Measurements from ENCODE around the gene SPDL1.
"Not testable (repeated sequence)": the region's sequence is repeated elsewhere in the genome, so short reads cannot be mapped to it uniquely, and the experiment has no call there.

Gene SPDL1

DNA sequence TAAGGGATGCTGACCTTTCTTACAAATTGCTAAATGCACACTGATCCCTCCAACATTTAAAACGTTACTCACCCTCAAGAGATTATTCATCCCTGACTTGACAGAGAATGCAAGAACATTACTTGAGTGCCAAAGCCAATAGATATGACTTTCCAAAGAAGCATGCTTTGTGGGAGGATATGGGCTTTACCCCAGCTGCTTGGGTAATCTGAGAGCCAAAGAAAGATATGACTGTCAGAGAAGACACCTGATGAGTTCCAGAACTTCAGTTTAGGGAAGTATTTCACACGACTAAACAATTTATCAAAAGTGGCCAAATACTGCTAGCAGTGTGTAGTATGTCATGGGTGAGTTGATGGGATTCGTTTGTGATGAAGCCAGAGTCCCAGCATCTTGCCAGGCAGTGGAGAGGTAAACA lies 7.4 kb upstream of the SPDL1 start:
- no peak for DNase-seq

DNA sequence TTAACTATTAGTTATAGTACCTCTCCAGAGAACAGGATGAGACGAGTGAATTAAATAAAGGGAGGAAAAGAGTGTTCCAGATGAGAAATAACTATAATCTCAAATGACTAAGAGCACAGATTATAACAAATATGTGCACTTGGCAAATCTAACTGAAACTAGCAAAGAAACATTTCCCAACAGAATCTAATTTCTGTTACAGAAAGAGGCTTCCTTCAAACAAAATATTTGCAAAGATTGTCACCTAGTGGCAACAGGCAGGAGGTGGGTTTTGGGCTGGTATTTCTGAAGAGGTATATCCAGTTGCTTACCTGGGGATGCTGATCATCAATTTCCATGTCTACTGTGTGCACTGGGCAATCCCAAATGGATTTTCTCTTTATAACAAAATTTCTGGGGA lies 5.6 kb upstream of the SPDL1 start:
- no peak for DNase-seq

DNA sequence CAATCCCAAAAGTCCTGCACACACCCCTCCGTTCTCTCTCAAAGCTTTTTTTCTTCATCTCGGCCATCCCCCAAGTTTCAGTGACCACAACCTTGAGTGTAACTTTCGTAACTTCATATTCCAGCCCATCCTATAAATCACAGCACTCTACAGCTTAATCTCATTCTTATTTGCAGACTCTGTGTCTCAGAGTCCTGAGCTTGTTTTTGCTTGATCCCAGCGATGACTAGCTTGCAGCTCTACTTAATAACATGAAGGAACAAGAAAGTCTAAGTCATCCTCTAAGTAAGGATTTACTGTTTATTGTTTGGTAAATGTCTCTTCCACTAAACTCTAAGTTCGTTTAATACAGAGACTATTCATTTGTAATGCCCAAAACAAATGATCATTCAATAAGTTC lies 2.6 kb upstream of the SPDL1 start:
- DNase-seq: no peak

DNA sequence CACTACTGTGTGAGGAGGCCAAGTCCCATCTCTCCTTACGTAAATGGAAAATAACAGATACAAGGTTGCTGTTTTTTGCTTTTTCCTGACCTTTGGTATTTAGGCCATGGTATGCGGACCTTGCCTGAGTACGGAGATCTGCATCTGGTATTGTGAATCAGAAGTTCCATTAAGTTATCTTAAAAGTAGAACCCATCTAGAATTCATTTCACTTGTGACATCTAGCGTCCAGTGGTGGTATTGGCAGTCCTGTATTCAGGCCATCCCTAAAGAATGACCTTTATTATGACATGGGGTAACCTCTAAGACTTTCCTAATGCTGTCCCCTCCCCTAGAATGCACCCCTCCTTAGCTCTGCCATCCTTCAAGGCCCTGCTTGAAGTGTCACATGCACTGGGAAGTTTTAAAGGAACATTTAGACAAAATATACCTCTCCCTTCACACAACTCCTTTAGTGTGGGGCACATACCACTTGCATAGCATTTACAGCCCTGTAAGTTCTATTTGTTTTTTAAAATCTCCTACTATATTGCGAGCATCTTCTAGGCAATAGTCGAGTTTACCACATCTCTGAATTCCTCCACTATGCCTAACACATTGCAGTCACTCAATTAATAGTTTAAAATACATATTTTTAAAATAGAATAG lies 1.9 kb upstream of the SPDL1 start:
- peak; percentile 61 to 63 for DNase-seq

DNA sequence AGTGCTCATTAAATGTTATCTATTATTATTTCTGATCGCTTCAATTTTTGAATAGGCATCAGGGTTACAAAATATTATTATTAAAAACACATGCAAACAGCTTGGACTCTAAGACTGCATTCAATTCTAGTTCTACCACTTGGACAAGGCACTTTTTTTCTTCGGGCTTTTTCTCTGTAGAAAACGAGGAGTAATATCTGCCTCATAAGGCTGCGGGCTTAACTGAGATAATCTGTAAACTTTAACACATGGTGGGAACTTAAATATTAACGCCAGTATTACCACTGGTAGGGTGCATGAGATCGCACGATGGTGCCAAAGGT lies 511 bp upstream of the SPDL1 start:
- DNase-seq: no peak

DNA sequence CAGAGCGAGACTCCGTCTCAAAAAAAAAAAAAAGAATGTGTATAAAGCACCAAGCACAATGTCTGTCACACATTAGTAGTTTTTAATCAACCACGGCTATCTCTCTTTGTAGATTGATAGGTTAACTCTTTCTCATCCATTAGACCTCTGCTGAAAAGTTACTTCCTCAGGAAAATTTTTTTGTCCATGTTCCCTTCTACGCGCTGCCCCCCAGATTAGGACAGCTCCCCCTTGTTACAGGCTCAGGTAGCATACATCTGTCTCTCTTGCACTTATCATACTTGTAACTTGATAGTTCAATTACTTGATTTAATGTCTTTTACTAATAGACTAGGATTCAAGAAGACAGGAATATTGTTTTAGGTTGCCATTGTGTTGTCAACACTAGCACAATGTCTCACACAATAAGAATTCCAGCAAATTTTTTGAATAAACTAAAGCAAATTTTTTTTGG lies 1.5 kb downstream of the SPDL1 start:
- no peak for DNase-seq

DNA sequence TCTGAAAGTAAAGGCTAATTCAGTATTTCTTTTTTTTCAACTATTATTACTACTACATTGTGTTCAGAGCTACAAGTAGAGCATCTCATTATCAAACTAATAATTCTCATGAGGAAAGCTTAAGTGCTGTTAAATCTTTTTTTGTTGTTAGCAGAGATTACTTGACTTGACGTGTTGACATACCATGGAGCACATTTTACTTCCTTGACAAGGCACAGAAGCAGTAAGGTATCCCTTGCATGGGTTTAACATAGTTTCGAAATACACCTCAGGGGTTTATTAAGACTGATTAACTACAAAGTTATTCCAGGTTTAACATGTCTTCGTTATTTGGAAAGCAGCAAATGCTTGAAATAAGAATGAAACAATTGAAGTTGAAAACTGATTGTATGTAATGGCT lies 7.0 kb downstream of the SPDL1 start:
- DNase-seq: no peak

DNA sequence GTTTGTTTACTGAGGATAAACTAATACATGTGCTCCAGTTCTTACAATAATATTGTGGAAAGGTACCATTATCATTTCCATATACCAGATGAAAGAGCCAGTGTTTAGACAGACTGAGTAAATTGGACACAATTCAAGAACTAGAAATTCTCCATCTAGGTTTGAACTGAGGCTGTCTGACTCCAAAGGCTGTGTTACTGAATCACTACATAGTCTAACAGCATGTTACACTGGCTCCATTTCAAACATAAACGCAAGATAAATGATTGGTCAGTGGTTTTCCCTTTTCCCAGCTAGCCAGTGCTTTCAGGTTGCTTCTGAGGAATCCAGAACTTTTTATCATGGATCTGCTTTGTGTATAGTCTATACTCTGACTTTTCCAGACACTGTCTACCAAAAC lies 8.1 kb downstream of the SPDL1 start:
- no peak for DNase-seq

DNA sequence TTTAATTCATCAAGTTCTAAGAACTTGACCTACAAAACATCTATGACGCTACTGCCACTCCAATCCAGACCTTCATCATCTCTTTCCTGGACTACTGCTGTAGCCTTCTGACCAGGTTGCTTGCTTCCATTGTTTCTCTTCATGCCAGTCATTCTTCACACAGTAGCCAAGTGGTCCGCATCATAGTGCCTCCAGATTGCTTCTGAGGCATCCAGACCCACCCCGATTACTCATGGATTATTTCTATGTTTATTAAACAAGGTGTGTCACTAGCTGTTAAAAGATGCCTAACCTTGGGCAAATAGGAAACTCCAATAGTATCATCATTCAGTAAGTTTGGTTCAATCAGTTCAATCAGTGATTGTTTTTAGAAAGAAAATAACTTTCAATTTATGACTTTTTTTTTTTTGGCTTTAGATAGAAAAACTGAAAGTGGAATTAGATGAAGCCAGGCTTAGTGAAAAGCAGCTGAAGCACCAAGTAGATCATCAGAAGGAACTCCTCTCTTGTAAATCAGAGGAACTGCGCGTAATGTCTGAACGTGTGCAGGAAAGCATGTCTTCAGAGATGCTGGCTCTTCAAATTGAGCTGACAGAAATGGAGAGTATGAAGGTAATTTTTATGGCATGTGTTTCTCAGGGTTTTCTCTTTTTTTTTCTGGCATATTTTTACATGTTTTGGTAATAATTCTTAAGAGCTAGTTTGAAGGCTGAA lies 9.5 kb downstream of the SPDL1 start:
- DNase-seq: no peak

DNA sequence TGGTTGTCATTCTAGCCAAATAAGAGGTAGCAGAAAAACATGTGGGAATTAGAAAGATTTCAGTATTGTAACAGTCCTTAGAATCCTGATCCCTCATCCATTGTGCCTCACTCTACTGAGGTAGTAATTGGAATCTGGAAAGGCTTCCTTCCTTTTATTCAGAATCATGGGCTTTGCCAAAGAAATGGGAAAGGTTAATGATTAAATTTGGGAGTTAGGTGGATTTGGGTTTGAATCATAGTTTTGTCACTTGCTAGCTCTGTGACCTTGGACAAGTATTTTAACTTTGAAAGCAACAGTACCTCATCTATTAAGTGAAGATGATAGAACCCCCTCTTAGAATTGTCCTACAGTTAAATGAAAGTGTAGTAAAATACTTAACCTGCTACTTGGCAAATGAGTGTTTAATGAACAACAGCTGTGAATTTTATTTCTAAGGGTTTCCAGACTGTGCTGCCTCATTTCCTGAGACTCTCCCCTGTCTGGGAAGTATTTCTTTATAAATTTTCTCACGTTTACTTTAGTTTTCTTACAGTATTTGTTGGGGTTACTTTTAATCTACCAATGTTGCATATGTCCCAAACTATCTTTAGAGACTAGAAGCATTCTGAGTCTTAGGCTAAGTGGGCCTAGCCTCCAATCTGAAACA lies 11.7 kb downstream of the SPDL1 start:
- no peak for DNase-seq

DNA sequence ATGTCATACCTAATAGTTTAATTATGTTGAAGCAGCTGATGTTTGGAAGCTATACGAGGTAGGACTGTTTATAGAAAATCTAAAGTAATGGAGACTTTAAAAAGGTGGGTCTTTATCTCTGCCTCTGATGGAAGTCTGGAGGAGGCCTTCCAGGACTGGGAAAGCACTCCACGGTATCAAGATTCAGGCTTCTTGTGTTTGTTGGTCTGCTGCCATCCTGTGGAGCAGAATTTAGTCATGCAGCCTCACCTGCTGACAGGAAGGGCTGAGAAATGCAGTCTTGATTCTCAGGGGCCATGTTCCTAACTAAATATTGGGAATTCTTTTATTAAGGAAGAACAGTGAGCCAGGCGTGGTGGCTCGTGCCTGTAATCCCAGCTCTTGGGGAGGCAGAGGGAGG lies 15.9 kb downstream of the SPDL1 start:
- DNase-seq: no peak

DNA sequence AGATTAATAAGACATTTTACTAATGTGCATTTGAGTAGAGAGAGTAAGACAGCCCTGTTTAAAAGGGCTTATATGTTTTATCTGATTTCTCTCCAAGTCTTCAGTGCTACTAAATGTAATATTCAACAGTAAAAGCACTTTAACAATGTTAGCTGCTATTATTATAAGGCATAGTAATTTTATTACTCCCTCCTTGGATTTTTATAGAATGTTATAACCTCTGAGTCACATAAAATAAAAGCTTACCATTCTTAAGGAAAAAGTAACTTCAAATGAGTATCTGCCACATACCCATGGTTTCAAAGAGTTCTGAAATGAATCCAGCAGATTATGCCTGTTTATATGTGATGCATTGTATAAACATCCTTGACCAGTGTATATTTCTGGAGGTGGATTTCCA lies 19.0 kb downstream of the SPDL1 start:
- DNase-seq: no peak

DNA sequence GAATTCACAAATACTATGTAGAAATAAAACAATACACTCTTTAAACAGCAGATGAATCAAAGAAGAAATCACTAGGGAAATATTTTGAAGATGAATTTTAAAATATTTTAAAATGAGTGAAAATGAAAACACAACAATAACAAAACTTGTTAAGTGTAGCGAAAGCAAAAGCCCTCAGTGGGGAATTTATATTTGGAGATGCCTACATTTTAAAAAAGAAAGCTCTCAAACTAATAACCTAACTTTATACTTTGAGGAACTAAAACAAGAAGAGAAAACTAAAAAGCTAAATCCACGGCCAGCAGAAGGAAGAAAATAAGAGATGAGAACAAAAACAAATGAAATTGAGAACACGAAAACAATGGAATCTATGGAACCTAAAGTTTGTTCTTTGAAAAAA lies 22.7 kb downstream of the SPDL1 start:
- no peak for DNase-seq

DNA sequence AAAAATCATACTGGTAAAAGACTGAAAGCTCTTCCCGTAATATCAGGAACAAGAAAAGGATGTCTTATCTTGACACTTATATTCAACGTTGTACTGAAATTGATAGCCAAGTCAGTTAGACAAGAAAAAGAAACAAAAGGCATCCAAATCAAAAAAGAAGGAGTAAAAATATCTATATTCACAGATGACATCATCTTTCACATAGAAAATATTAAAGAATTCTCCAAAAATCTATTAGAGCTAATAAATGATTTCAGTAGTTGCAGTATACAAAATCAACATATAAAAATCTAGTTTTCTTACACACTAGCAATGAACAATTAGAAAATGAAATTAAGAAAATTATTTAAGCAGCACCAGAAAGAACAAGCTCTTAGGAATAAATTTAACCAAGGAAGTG lies 24.3 kb downstream of the SPDL1 start:
- no peak for DNase-seq

DNA sequence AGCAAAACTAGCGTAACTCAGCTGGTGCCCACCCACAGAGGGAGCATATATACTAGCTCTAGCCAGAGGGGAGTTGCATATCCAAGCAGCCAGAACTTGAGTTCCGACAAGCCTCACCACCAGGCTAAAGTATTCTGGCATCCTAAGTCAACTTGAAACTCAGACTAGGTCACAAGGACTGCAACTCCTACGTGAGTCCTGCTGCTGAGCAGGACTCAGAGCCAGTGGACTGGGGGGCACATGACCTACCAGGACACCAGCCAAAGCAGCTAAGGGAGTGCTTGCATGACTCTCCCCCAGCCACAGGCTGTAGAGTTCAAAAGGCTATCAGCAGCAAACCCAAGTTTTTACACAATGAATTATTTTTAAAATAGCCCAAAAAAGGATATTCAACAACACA lies 26.1 kb downstream of the SPDL1 start:
- no peak for DNase-seq

DNA sequence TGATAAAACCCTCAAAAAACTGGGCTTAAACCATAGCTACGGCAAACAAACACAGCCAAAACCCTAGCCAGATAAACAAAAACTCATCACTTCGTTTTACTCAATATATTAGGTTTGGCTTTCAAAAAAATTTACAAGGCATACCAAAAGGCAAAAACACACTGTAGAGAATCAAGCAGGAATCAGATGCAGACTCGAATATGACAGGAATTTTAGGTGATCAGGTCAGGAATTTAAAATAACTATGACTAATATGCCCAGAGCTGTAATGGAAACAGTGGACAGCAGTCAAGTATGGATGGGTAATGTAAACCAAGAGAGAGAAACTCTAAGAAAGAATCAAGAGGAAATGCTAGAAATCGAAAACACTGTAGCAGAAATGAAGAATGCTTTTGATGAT lies 27.0 kb downstream of the SPDL1 start:
- no peak for DNase-seq

DNA sequence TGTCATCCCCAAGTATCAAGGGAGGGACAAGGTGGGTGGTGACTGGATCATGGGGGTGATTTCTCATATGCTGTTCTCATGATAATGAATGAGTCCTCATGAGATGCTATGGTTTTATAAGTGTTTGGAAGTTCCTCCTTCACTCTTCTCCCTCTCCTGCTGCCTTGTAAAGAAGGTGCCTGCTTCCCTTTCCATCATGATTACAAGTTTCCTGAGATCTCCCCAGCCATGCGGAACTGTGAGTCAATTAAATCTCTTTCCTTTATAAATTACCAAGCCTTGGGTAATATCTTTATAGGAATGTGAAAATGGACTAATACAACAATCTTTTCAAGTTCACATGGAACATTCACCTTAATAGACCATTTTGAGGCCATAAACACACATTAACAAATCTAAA lies 32.0 kb downstream of the SPDL1 start:
- DNase-seq: no peak

DNA sequence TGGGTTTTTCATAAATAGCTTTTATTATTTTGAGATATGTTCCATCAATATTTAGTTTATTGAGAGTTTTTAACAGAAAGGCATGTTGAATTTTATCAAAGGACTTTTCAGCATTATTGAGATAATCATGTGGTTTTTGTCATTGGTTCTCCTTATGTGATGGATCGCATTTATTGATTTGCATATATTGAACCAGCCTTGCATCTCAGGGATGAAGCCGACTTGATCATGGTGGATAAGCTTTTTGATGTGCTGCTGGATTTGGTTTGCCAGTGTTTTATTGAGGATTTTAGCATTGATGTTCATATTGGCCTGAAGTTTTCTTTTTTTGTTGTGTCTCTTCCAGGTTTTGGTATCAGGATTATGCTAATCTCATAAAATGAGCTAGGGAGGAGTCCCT lies 40.7 kb downstream of the SPDL1 start:
- DNase-seq: not testable (repeated sequence)

DNA sequence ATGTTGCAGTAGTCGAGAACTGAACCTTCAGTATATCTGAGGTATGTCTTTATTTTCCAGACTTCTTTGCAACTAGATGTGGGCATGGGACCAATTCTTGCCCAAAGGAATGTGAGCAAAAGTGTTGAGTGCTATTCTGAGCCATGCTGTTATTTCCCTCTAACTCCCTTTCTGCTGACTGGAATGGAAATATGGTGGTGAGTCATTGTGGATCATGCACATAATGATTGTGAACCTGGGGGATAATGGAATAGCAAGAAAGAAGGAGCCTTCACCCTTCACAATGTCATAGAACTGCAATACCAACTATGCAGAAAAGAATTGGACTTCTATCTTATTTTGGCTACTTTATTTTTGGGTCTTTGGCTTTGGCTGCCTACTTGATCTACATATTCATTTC lies 43.2 kb downstream of the SPDL1 start:
- DNase-seq: no peak

DNA sequence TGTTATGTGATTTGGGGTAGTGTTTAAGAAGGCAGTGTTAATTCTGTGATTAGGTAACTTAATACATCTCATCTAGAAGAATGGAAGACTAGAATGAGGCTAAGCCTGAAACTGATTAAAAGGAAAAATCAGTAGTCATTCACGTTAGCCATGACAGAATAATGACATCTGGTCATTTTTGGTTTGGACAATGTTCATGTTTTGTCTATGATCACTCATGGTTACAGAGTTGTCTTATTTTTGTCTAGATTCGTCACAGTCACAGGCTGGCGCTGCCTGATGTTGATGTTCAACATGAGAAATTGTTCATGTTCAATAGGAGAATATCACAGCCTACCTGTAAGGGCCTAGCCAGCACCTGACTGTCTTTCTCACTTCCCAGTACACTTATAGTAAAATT lies 44.0 kb downstream of the SPDL1 start:
- no peak for DNase-seq

DNA sequence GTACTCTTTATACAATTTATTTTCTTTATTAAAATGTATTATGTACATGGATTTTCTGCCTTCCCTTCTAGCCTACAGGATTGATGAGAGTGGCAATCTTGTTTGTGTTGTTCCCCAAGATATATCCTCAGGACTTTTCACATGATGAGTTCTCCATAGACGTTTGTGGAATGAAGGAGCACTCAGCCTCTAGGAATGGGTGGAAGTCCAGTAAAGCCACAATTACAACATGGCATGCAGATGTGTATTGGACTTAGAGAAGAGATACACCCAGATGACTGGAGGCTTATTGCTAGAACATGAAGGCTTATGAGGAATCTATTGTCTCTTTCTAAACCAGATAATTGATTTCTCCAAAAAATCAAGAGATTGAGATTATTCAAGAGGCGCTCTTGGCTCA lies 45.3 kb downstream of the SPDL1 start:
- no peak for DNase-seq

DNA sequence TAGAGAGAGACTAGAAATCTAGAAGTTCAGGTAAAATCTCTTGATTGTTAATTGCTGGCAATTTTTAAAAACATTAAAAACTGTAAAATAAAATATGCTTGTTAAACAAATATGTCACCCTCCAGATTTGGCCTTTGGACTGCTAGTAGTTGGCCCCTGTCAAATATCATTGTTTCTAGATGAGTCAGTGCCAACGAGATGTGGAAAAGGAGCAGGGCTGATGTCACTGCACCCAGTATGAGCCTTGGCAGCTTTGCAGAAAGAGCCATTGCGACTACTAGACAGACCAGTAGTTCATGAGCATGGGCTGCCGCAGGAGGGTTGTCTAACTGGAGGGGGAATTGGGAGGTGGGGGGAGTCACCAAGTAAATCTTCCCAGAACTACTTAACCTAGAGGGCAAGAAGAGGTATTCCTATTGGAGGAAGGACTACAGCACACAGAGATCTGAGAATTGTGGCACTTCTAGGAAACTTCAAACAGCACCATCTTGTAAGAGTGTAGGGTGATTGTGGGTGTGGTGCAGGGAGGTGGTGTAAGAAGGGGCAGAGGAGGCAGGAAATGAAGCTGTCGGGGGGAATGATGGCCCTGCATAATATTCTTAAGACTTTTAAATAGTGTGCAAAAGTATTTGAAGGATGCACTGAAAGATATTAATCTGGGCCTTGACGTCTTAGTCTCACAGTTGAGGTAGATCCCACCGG lies 46.4 kb downstream of the SPDL1 start:
- DNase-seq: no peak

DNA sequence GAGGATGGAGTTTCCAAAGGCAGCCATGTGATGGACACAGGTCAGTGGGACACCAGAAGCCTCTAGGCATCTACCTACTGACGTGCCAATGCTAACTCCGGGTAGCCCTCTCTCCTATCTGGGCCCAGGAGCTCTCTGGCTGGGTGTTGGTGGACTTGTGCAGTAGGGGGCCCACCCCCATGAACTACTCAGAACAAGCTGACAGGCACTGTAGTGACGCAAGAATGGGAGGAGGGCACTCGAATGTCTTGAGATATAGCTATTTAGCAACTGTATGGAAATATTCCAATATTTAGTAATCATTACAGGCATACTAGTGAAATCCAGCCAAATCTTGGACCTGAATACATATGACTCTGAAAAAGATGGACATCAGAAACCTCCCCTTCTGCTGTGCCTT lies 47.8 kb downstream of the SPDL1 start:
- no peak for DNase-seq

DNA sequence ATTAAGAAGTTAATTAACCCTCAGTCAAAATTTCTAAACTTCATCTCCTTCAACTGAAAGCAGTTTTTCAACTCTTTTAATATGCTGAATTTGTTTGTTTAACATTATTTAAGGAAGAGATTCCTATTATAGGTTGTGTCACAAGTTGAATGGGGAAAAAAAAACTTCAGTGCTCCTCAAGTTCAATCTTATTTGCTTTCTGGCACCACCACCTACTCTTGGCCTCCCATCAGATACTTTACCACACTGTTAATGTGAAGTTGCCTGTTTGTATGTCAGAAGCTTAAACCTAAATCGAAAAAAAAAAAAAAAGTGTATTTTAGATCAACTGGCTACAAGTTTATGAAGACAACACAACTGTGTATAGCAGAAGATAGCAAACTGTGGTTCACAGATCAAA lies 49.4 kb downstream of the SPDL1 start:
- DNase-seq: no peak
